Activated CD8-positive, alpha-beta T cell treated with anti-CD3 and anti-CD28 coated beads for 36 hours (primary cell): ENCODE measurements around the gene SLC5A11. TPM values are rescaled to one million over a fixed set of nuclear protein-coding genes. Genes with fewer than 3 reads are reported as not detected.

Source experiments
- ATAC-seq: fragments of 200-7000 bp; cut with Tn5 transposase; one replicate; pipeline ENCODE4 v1.10.0; 2021; ENCODE audit warnings: mild to moderate bottlenecking, moderate library complexity
- CTCF ChIA-PET: fragments of 350-600 bp; sonication (Branson Sonifier 250); formaldehyde crosslinking; loops from one replicate; lab custom pipeline; 2021; ENCODE audit warnings: antibody characterized with exemption; lab: Charles Lee
- POLR2A ChIA-PET: fragments of 350-600 bp; sonication (Branson Sonifier 250); formaldehyde crosslinking; loops from one replicate; lab custom pipeline; 2021; ENCODE audit warnings: antibody characterized with exemption; lab: Charles Lee
- DNase-seq: peaks from one replicate; pipeline ENCODE4 v3.0.0-alpha.2; 2020
- H3K27ac Mint-ChIP-seq: one replicate; pipeline ENCODE4 v1.8.0; 2021; ENCODE audit warnings: mild to moderate bottlenecking, mixed read lengths
- H3K27me3 Mint-ChIP-seq: one replicate; pipeline ENCODE4 v1.8.0; 2021; ENCODE audit warnings: mixed read lengths
- H3K36me3 Mint-ChIP-seq: one replicate; pipeline ENCODE4 v1.8.0; 2021; ENCODE audit warnings: low read depth, mixed read lengths
- H3K4me1 Mint-ChIP-seq: one replicate; pipeline ENCODE4 v1.8.0; 2021; ENCODE audit warnings: low read depth, mixed read lengths
- H3K4me3 Mint-ChIP-seq: one replicate; pipeline ENCODE4 v1.8.0; 2021; ENCODE audit warnings: mild to moderate bottlenecking, moderate library complexity, mixed read lengths
- H3K9me3 Mint-ChIP-seq: one replicate; pipeline ENCODE4 v1.8.0; 2021; ENCODE audit warnings: mixed read lengths
- CTCF ChIP-seq: fragments of 200-600 bp; IDR thresholded peaks from one replicate; pipeline ENCODE4 v1.8.0; 2022; ENCODE audit warnings: antibody characterized with exemption, mild to moderate bottlenecking
- intact Hi-C: fragments of 100-400 bp; cut with micrococcal nuclease; formaldehyde crosslinking; loops from one replicate; pipeline ENCODE4 v1.10.0; 2022
- total RNA-seq, 2 experiments: library from RNA; stranded (reverse); gene quantifications; one replicate each; pipeline ENCODE4 v1.2.3, GENCODE V29; 2021

Gene SLC5A11
- total RNA-seq, 2 experiments from 2014 or later: 0.18 to 0.78 TPM

GRCh38 chr16:24847358-24847664, 1.5 kb downstream of the SLC5A11 start:
- H3K27ac Mint-ChIP-seq: no peak overlapping the region
- ChIA-PET POLR2A (interaction anchor here (0.6 kb wide), 1 partner anchor 375 kb away, joined by 3 read pairs; no protein-coding TSS in a partner anchor), CTCF (no interaction called here)
- no peak for TF ChIP-seq CTCF
- no peak overlapping the region for H3K4me3 Mint-ChIP-seq
- DNase-seq (no peak), ATAC-seq (no peak)
- intact Hi-C loops: no loop called here
- no peaks in the 10 kb centered on the region for H3K9me3 Mint-ChIP-seq
- H3K27me3 Mint-ChIP-seq: no peaks in the 10 kb centered on the region
- peaks cover 9% of the 10 kb centered on the region for H3K4me1 Mint-ChIP-seq
- peaks cover 4% of the 10 kb centered on the region for H3K36me3 Mint-ChIP-seq

GRCh38 chr16:24848065-24848464, 2.3 kb downstream of the SLC5A11 start:
- Mint-ChIP-seq H3K27ac (no peak overlapping the region), H3K27me3 (no peaks in the 10 kb centered on the region)

GRCh38 chr16:24849641-24850040, 3.9 kb downstream of the SLC5A11 start:
- intact Hi-C loops: no loop called here
- no peak overlapping the region for H3K4me3 Mint-ChIP-seq
- H3K9me3 Mint-ChIP-seq: no peaks in the 10 kb centered on the region
- H3K27ac Mint-ChIP-seq: no peak overlapping the region
- ATAC-seq: no peak
- TF ChIP-seq CTCF: no peak
- CTCF ChIA-PET: interaction anchor here (0.8 kb wide), 1 partner anchor 9 kb away, joined by 4 read pairs; no protein-coding TSS in a partner anchor
- no peaks in the 10 kb centered on the region for H3K27me3 Mint-ChIP-seq
- no peaks in the 10 kb centered on the region for H3K36me3 Mint-ChIP-seq
- H3K4me1 Mint-ChIP-seq: peaks cover 9% of the 10 kb centered on the region
- DNase-seq: no peak
- POLR2A ChIA-PET: no interaction called here

More at GRCh38 chr16:24848065-24848464, 2.3 kb downstream of the SLC5A11 start:
- intact Hi-C loops: no loop called here
- ChIA-PET CTCF (no interaction called here), POLR2A (no interaction called here)
- no peak for TF ChIP-seq CTCF
- peaks cover 9% of the 10 kb centered on the region for H3K4me1 Mint-ChIP-seq
- peaks cover 4% of the 10 kb centered on the region for H3K36me3 Mint-ChIP-seq
- DNase-seq (no peak), ATAC-seq (no peak)
- H3K4me3 Mint-ChIP-seq: no peak overlapping the region
- no peaks in the 10 kb centered on the region for H3K9me3 Mint-ChIP-seq

DNA sequence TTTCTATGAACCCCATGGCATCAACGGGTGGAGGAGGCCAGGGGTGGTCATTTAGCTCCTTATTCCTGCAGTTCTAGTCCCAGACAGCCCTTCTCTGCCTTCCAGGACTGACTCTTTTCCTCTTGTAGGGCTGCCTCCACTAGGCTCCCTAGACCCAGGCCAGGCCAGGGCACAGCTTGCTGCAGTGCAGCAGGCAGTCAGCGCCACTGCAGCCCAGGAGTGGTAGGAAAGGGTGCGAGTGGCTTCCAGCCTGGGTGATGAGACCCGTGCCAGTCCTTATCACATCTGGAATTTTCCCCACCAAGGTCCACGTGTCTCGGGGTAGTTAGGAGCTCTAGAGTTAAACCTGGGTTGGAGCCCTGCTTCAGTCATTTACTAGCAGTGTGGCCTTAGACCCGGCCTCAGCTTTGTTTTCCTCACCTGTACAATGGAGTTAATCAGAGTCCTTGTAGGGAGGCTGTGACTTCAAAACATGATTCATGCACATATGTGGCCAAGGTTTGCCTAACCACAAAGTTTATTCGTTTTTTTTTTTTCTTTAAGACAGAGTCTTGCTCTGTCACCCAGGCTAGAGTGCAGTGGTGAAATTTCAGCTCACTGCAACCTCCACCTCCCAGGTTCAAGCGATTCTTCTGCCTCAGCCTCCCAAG, 4.7 kb downstream of the SLC5A11 start:
- DNase-seq (peak; percentile 12), ATAC-seq (peak; percentile 61)
- Mint-ChIP-seq H3K27me3 (no peaks in the 10 kb centered on the region), H3K27ac (no peak overlapping the region), H3K4me1 (peaks cover 9% of the 10 kb centered on the region), H3K36me3 (no peaks in the 10 kb centered on the region), H3K9me3 (no peaks in the 10 kb centered on the region), H3K4me3 (no peak overlapping the region)
- no peak for TF ChIP-seq CTCF
- CTCF ChIA-PET: interaction anchor here (0.8 to 1.1 kb wide), 2 partner anchors 9 to 15 kb away, joined by 4 read pairs; no protein-coding TSS in a partner anchor
- POLR2A ChIA-PET: no interaction called here
- intact Hi-C loops: no loop called here

DNA sequence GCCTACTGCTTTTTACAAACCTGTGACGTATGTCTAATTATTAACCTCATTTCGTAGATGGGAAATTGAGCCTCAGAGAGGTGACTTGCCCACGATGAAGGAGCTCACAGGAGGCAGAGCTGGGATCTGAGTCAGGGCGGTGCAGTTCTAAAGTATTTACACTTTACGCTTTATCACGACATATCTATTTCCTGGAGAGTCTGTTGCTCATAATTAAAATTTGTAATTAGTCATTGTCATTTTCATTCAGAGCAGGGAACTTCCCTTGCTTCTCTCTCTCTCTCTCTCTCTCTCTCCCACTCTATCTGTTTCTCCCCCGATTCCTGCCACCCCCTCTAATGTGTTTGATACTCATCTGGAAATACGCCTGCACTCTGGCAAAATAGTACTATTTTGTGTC, 5.9 kb downstream of the SLC5A11 start:
- DNase-seq: peak; percentile 28
- intact Hi-C loops: no loop called here
- Mint-ChIP-seq H3K4me1 (peaks cover 9% of the 10 kb centered on the region), H3K4me3 (no peak overlapping the region), H3K27ac (no peak overlapping the region), H3K36me3 (no peaks in the 10 kb centered on the region), H3K9me3 (no peaks in the 10 kb centered on the region), H3K27me3 (no peaks in the 10 kb centered on the region)
- POLR2A ChIA-PET: interaction anchor here (0.6 kb wide), 1 partner anchor 225 kb away, joined by 4 read pairs; no protein-coding TSS in a partner anchor
- peak; percentile 85 for ATAC-seq
- CTCF ChIA-PET: interaction anchor here (0.6 kb wide), 1 partner anchor 200 kb away, joined by 3 read pairs; no protein-coding TSS in a partner anchor
- TF ChIP-seq CTCF: no peak
